Dermis microvascular lymphatic vessel endothelial cell (primary cell): Measurements from ENCODE around the gene IGSF21. TPM values are rescaled to one million over a fixed set of nuclear protein-coding genes. Genes with fewer than 3 reads are reported as not detected.

Source experiments
- DNase-seq, 2 donors: peaks; one replicate each; pipeline versions ENCODE4 v3.0.0 to v3.0.0-alpha.2; 2010; ENCODE audit warnings: low read depth in 2 of 2
- total RNA-seq: library from RNA; depleted of rRNA; stranded (reverse); fragments of >200 nt; gene quantifications from 2 replicates; pipeline ENCODE4 v1.2.1, GENCODE V29; 2014

IGSF21 gene
- total RNA-seq: not detected in 2 replicates

GRCh38 chr1:18107369-18108298, at the start of gene IGSF21:
TSS of gene IGSF21 (plus strand) at chr1:18107798. CDS start at chr1:18108129, 331 bp downstream.
- DNase-seq: no peak

- DNase-seq: no peak
Observed at GRCh38 chr1:18058206-18058921, 49.2 kb upstream of the IGSF21 start.

GRCh38 chr1:18058981-18059605, 48.5 kb upstream of the IGSF21 start:
- DNase-seq: no peak

DNA sequence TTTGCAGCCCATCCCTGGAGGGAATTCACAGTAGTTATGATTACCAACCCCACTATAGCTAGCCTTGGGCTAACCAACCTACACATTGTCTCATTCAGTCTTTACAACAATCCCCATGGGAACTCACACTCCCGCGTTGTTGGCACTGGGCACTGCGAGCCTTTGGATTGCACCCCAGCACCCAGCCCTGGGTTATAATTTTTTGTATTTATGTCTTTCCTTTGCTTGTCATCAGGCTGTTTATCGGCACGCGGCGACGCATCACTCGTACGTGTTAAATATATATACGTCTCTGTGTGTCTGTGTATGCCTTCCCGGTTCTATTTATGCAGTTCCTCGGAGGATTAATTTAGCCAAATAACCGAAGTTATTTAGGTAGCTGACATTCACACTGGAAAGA, 47.2 kb upstream of the IGSF21 start:
- DNase-seq: no peak

DNA sequence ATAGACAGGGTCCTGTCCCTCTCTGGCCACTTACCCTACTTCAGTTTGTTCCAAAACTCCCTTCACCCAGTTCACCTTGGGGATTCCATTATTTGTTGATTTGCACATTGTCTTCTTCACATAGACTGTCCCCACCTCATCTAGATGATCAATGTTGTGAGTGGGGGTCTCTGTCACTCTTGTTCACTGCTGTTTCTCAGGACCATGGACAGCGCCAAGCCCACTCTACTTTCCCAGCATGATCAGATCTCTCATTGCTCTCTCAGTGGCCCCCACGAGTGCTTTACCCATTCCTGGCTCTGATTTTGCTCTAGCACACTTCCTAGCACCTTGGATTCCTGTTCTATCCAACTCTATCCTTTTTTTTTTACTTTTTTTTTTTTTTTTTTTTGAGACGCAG, 45.4 kb upstream of the IGSF21 start:
- DNase-seq: no peak

GRCh38 chr1:18064534-18064933, 43.1 kb upstream of the IGSF21 start:
- DNase-seq: no peak

DNA sequence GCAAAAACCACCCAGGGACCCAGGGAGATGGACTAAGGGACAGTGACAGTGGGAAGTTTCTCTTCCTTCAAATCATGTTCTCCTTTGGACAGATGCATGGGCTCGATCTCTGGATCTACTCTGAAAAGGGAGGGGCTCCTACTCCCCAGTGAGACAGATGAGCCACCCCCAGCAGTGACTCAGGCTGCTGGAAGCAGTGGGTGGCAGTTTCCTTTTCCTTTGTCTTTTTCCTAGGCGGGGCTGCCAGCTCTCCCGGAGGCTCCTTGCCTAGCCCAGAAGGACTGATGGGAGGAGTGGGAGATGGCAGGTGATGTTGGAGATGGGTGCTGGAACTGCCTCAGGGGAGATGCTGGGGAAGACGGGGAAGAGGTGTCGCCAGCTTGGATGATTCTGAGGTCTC, 41.0 kb upstream of the IGSF21 start:
- no peak for DNase-seq

GRCh38 chr1:18069903-18070302, 37.7 kb upstream of the IGSF21 start:
- DNase-seq: no peak

DNA sequence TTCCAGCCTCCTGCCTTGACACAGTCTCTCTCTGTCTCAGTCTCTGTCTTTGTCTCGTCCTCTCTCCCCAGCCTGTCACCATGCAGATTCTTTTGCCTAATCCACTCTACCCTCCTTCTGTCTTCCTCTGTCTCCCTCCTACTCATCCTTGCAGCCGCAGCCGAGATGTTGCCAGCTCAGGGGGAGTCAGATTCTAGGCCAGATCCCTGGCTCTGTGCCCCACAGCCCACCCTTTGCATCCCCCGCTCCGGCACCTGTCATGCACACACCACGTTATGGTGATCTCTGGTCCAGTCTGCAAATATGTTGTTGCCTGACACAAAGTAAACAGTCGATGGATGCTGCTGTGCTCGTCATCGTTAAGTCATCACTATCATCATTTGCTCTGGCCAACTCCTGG, 35.5 kb upstream of the IGSF21 start:
- DNase-seq: no peak

GRCh38 chr1:18073066-18073642, 34.4 kb upstream of the IGSF21 start:
- DNase-seq: no peak

- no peak for DNase-seq
Observed at GRCh38 chr1:18077657-18078215, 29.9 kb upstream of the IGSF21 start.

DNA sequence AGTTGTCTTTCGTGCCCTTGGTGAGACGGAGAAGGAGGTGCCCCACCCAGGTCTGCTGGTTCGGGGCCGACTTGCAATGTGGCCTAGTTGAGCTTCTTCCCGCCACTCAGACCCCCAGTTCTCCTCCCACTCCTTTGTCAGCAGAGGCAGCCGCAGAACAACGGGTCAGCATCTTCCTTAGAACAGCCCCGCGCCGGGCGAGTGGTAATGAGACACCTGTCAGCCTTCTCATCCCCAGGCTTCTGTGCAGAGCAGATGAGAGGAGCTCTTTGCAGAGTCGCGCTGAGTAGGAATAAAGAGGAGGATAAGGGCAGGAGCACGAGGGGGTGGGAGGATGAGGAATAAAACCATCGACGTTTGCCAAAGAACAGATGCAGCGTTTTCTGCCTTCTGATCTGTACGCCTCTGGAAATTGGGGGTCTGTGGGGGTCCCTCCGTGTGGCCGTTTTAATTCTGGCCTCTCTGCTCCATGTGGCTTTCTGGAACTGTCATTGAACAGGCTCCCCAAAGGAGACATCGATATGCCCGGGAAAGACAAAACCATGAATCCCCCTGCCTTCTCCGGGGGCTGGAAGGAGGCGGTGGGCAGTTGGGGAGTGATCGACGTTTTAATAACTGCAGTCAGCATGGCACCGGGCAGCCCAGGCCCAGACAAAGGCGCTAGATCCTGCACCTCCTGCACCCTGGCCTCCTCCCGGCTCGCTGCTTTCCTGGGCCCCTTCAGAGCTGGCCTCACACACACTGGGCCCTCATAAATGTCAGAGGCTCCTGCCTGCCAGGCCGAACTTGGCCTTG, 27.5 kb upstream of the IGSF21 start:
- no peak for DNase-seq

GRCh38 chr1:18085387-18086074, 22.1 kb upstream of the IGSF21 start:
- DNase-seq: no peak

GRCh38 chr1:18088077-18088594, 19.5 kb upstream of the IGSF21 start:
- DNase-seq: no peak

DNA sequence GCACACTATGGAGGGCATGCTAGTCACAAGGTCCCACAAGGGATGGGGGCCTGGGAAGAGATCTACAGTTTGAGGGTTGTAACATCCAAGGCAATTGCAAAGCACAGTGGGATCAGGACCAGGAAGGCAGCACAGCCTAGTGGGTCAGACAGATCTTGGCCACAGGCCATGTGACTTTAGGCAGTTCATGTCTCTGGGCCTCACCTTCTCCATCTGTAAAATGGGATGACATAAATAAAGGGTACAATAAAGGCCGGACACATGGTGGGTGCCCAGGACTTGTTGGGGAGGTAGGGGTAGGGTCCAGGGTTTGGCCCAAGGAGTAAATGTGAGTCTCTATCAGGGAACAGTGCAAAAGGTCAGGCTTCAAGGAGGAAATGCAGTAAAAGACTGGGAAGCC, 18.1 kb upstream of the IGSF21 start:
- DNase-seq: no peak

DNA sequence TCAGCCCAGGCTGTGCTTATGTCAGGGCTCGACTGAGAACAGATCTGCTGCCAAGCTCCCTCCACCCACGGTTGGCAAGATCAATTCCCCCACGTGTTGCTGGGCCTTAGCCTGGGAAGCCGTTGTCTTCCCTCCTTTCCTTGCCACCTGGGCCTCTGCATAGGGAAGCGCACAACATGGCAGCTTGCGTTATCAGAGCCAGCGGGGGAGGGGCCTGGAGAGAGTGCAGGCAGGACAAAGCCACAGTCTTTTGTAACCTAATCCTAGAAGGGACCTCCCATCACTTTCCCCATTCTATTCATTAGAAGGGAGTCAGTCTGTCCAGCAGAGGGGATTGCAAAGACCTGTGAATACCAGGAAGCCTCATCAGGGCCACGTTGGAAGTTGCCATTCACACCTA, 17.0 kb upstream of the IGSF21 start:
- DNase-seq: no peak

DNA sequence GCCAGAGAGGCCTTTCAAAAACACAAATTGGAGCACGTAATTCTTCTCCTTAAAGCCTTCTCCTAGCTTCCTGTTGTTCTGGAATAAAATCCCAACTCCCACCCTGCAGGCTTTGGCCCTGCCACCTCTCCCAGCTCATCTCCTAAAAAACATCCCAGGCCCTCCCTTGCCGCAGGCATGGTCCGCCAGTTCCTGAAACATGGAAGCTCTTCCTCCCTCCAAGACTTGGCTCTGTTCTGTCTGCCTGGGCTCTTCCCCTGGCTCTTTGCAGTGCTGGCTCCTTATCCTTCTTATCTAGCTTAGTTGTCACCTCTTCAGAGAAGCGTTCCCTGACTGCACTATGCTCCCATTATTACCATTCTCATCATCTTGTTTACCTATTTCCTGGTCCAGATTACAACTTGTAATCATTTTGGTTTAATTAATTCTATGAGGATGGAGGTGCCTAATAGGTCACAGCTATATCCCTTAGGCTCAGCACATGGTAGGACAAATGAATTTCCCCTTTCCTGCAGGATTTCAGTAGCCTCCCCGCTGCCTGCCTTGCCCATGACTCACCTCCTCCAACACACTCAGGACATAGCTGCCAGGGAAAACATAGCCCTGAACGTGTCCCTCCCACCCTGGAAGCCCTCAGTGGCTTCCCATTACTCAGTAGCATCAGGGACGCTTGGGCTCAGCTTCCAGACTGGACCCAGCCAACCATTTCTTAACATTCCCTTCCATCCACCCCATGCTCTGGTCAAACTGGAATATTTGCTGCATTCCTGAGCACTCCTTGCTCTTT, 15.7 kb upstream of the IGSF21 start:
- DNase-seq: no peak

DNA sequence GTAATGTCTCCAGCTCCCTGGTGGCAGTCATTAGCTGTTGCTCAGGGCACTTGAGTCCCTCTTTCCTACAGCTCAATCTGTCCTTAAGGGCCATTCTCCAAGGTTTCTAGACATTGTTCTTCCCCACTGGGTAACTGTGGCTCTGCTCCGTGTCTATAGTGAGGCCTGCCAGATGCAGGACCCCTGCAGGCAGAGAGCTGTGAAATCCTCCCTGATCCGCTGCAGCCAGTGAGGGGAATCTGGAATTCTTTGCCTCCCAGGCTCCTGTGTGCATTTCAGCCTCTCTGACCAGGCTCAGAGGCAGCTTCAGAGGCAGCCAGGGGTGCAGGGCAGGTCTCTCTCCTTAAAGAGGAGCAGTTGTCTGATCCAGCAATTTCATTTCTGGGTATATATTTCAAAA, 14.4 kb upstream of the IGSF21 start:
- no peak for DNase-seq

- DNase-seq: no peak
Observed at GRCh38 chr1:18093646-18094045, 14.0 kb upstream of the IGSF21 start.
